COLO829 (cell line): ENCODE results near the gene TEKTIP1.
"Not testable (repeated sequence)": the region's sequence is repeated elsewhere in the genome, so short reads cannot be mapped to it uniquely, and the experiment has no call there.

Source experiments
- DNase-seq: peaks from one replicate; pipeline ENCODE4 v3.0.0; 2012; ENCODE audit warnings: low spot score

The TEKTIP1 gene

GRCh38 chr19:3507371-3508120 is 31.4 kb upstream of the TEKTIP1 start:
- DNase-seq: no peak

DNA sequence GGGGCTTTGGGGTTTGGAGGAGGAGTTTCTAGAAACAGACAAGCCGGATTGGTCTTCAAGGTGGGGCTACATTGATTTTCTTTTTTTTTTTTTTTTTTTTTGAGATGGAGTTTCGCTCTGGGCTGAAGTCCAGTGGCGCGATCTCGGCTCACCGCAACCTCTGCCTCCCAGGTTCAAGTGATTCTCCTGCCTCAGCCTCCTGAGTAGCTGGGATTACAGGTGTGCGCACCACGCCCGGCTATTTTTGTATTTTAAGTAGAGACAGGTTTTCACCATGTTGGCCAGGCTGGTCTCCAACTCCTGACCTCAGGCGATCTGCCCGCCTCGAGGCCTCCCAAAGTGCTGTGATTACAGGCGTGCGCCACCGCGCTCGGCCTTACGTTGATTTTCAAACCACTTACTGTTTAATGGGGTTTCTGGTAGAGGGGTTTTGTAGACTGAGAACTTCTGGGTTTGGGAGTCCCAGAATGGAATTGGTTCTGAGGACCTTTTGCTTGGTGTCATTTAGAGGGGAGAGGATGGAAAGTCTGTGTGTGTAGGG is 30.8 kb upstream of the TEKTIP1 start:
- DNase-seq: not testable (repeated sequence)

DNA sequence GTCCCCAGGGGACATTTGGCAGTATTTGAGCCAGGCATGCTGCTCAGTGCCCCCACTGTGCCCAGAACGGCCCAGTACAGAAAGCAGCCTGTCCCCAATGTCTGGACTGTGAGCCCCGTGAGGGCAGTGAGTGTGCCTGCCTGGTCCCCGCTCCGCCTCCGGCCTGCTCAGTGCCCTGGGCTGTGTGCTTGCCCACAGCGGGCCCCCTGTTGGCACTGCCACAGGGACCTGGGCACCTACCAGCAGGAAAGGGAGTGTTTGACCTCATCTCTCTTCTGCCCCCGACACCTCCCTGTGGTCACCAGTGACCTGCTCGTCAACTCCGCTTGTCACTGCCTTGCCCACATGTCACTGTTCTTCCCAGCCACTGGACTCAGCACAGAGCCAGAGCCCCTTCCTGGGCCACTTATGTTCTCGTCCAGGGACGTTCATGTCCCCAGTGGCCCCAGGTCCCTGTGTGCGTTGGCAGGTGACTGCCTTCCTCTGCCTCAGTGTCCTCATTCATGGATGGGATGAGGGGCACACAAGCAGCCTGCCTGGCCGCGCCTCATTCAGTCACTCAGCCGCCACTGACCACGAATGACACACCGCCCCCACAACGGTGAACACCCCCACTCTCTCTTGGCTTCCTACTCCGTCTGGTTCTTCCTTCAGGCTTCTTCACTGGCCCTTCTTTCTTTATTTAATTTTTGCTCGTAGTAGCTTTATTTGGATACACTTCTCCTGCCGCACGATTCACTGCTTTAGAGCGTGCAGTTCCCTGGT is 30.0 kb upstream of the TEKTIP1 start:
- DNase-seq: no peak

- DNase-seq: no peak
Measured at GRCh38 chr19:3509566-3509989, 29.4 kb upstream of the TEKTIP1 start.

- no peak for DNase-seq
Measured at GRCh38 chr19:3510727-3511126, 28.2 kb upstream of the TEKTIP1 start.

DNA sequence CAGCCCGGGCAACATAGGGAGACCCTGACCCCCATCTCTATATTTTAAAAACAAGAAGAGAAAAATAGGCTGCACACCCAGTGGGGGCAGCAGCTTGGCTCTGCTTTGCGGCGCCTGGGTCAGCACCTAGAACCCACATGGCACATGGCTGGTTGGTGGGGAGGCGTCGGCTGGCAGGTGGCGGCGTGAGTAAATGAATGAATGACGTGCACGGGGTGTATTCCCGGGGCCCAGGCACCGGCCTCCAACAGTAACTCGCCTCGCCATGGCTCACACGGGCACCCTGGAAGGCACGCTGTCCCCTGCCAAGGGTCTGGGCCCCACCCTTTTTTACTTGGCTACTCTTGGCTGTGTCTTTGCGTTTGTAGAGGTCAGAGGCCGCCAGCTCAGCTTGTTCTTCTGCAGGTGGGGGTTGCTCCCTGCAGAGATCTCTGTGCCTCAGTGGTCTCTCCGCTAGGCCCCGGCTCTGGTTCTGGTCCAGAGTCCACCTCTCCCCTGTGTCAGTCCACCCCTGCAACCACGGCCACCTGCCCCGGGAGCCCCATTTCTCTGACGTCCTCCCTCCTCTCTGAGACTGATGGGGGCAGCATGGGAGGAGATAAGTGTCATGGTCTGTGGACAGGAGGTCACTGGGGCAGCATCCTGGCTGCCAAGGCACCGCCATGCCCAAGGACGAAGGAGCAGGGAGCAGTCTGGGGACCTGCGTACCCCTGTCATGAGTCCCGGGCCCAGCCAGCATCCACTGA is 27.3 kb upstream of the TEKTIP1 start:
- DNase-seq: no peak

GRCh38 chr19:3512562-3513228 is 26.3 kb upstream of the TEKTIP1 start:
- DNase-seq: no peak

DNA sequence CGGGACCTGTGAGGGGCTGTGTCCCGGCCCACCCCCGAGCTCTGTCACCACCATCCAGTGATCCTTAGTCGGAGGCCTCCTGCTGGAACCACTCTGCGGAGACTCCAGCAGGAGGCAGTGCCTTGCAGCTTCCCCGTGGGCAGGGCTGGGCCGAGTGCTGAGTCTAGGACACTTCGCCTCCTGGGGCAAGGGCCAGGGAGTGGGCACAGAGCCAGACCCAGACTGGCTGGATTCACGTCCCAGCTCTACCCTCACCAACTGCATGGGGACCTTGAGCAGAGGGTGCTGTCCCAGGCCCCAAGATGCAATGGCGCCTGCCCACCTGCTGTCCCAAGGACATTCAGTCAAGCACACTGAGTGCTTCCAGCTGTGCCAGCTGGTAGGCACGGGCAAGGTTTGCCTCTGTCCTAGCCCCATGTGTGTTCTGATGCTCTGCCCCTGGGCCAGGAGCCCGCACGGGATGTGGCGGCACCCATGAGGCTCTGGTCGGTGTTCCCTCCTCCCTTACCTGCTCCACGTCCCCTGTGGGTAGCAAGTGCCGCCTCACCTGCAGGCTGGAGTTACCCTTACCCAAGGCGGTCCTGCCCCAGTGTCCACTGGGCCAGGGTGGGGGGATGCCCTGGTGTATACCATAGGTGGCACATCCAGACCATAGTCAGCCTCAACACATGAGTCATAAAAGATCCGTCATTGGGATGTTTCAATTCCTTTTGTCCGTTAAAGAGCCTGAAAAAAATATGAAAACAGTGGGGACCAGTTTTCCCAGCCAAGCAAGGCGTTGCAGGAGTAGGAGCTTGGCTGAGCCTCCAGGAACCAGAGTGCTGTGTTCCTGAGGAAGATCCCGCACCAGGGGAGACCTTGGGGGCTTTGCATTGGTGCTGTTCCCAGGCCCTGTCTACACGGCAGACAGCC is 25.5 kb upstream of the TEKTIP1 start:
- no peak for DNase-seq

DNA sequence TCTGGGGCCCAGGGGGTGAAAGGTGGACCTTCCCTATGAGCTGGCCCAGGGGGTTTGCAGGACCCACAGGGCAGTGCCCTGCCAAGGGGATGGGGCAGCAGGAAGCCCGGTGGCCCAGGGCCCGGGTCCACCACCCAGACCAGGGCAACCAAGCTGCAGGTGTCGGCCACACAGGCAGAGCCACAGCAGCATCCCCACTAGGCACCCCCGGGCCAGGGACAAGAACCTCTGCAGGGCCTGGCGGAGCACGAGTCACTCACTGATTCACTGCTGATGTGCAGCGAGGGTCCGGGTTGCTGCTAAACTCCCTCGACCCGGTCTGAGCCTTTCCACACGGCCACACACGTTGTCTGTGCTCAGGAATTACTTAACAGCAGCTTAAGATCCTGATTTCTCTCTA is 24.0 kb upstream of the TEKTIP1 start:
- DNase-seq: no peak

- no peak for DNase-seq
Measured at GRCh38 chr19:3515891-3516422, 23.0 kb upstream of the TEKTIP1 start.

GRCh38 chr19:3516675-3517207 is 22.2 kb upstream of the TEKTIP1 start:
- DNase-seq: no peak

DNA sequence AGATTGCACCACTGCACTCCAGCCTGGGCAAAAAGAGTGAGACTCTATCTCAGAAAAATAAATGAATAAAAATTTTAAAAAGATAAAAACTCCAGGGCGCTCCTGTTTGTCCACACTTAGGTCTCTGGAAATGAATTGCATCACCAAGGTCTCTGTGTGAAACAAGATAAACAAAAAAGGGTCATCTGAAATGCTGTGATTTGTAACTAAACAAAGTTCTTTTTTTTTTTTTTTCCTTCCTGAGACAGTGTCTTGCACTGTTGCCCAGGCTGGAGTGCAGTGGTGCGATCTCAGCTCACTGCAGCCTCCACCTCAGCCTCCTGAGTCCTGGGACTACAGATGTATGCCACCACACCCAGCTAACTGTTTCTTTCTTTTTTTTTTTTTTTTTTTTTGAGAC is 21.3 kb upstream of the TEKTIP1 start:
- no peak for DNase-seq

GRCh38 chr19:3518255-3518654 is 20.7 kb upstream of the TEKTIP1 start:
- DNase-seq: no peak

DNA sequence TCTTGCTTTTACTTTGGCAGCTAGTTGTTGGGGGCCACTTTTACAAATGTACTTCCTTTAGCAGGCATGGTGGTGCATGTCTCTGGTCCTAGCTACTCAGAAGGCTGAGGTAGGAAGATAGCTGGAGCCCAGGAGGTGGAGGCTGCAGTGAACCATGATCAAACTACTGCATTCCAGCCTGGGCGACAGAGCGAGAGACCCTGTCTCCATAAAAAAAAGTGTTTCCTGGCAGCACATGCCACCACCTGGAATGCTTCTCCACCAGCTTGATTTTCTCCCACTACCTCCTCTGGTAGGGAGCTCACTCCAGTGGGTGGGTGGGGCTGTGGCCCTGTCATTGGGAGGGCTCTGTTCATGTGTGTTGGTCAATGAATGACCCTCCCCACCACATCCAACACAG is 20.3 kb upstream of the TEKTIP1 start:
- DNase-seq: no peak

DNA sequence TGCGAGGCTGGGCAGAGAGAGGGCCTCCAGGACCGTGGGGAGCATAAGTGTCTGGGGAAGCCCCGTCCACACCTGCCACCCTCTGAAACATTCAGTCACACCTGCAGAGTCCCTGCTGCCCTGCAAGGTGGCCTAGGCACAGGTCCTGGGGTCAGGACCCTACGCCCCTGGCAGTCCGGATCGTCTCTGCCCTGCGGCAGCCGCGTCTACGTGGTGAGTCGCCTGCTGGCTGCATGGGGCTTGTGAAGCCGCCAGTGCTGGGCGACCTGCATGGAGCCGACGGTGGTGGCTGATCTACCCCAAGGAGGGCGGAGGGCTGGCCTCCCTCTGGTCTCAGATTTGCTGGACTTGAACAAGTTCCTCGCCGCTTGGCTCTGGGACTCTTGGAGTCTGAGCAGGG is 19.8 kb upstream of the TEKTIP1 start:
- DNase-seq: no peak

DNA sequence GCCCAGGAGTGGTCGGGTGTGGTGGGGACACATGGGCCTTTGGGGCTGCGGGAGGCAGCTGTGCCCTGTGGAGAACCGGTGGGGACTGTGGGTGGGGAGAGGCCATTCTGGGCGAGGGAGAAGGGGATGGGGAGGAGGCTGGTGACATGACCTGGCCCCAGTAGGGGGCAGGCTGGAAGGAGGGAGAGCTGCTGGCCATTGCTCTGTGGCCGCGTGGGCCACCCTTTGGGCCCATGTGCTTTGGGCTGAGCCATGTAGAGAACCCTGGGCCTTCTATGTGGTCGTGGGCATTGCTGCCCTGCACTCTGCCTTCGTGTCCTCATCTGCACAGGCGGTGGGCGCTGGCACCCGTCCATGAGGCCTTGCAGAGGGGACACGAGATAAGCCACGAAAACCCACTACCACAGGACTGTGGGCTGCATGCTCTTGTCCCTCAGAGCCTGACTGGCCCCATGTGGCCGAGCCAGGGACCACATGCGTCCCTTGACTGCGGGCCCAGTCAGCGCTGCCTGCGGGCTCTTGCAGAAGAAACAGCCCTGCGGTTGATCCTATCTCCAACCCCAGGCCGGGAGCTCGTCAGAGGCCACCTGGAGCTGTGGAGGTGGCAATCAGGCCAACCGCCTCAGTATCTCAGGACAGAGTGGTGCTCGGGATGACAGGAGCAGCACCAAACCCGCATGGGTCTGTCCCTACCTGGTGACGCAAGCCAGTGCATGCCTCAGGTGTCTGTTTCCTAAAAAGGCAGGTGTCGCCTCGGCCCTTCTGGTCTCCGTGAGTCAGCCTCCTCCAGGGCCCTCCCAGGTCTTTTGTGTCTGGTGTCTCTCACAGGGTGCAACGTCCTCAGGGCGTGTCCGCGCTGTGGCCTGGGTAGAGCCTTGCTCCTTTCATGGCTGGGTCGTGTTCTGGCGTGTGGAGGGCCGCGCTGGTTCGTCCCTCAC is 18.5 kb upstream of the TEKTIP1 start:
- no peak for DNase-seq

GRCh38 chr19:3521104-3521445 is 17.9 kb upstream of the TEKTIP1 start:
- DNase-seq: no peak

GRCh38 chr19:3522421-3523360 is 16.3 kb upstream of the TEKTIP1 start:
- no peak for DNase-seq
